ENCODE results near the gene NPAS3.

Gene NPAS3

GRCh38 chr14:33490555-33490954 is 551.9 kb downstream of the NPAS3 start:
- DNase-seq: no peak

- no peak for DNase-seq
These were observed 552.4 kb downstream of the NPAS3 start for GRCh38 chr14:33491112-33491511.

GRCh38 chr14:33492491-33492890 is 553.8 kb downstream of the NPAS3 start:
- no peak for DNase-seq

- no peak for DNase-seq
These were observed 554.6 kb downstream of the NPAS3 start for GRCh38 chr14:33493266-33493665.

GRCh38 chr14:33493990-33494389 is 555.3 kb downstream of the NPAS3 start:
- no peak for DNase-seq

GRCh38 chr14:33499687-33500086 is 561.0 kb downstream of the NPAS3 start:
- DNase-seq: no peak

- no peak for DNase-seq
These were observed 565.8 kb downstream of the NPAS3 start for GRCh38 chr14:33504246-33505099.

- DNase-seq: no peak
These were observed 566.7 kb downstream of the NPAS3 start for GRCh38 chr14:33505266-33505962.

GRCh38 chr14:33505963-33506329 is 567.3 kb downstream of the NPAS3 start:
- DNase-seq: no peak

GRCh38 chr14:33508126-33509062 is 569.7 kb downstream of the NPAS3 start:
- no peak for DNase-seq

GRCh38 chr14:33509454-33509853 is 570.8 kb downstream of the NPAS3 start:
- no peak for DNase-seq

GRCh38 chr14:33510063-33510481 is 571.4 kb downstream of the NPAS3 start:
- no peak for DNase-seq

- DNase-seq: no peak
These were observed 572.3 kb downstream of the NPAS3 start for GRCh38 chr14:33510991-33511390.

- DNase-seq: no peak
These were observed 573.4 kb downstream of the NPAS3 start for GRCh38 chr14:33511851-33512640.

- DNase-seq: no peak
These were observed 576.8 kb downstream of the NPAS3 start for GRCh38 chr14:33515441-33515840.

GRCh38 chr14:33515899-33516298 is 577.2 kb downstream of the NPAS3 start:
- no peak for DNase-seq

GRCh38 chr14:33516898-33517436 is 578.3 kb downstream of the NPAS3 start:
- no peak for DNase-seq

GRCh38 chr14:33521192-33521591 is 582.5 kb downstream of the NPAS3 start:
- no peak for DNase-seq

GRCh38 chr14:33524244-33524643 is 585.6 kb downstream of the NPAS3 start:
- DNase-seq: no peak

- no peak for DNase-seq
These were observed 586.9 kb downstream of the NPAS3 start for GRCh38 chr14:33525626-33526025.

- peak; percentile 18 for DNase-seq
These were observed 588.5 kb downstream of the NPAS3 start for GRCh38 chr14:33527023-33527634.

- DNase-seq: no peak
These were observed 590.0 kb downstream of the NPAS3 start for GRCh38 chr14:33528655-33529054.

All from activated CD4-positive, alpha-beta T cell treated with anti-CD3 and anti-CD28 coated beads, Interleukin-2, amount 50 U/mL, for 16 hours (primary cell).